HEK293T (cell line): ENCODE results near the gene LMX1A.

Experiments
- ARNT ChIP-seq: fragments of 450-650 bp; IDR thresholded peaks from 2 replicates; pipeline ENCODE4 v1.6.1; 2017; ENCODE audit warnings: mild to moderate bottlenecking
- BHLHE40 ChIP-seq: fragments of 450-650 bp; IDR thresholded peaks from 2 replicates; pipeline ENCODE4 v1.6.1; 2016; ENCODE audit warnings: mild to moderate bottlenecking, moderate library complexity, borderline replicate concordance
- CTBP1 ChIP-seq: fragments of 450-650 bp; IDR thresholded peaks from 2 replicates; pipeline ENCODE4 v1.6.1; 2016; ENCODE audit warnings: borderline replicate concordance
- FOXA1 ChIP-seq: fragments of 450-650 bp; IDR thresholded peaks from 2 replicates; pipeline ENCODE4 v1.6.1; 2016; ENCODE audit warnings: mild to moderate bottlenecking
- FOXK2 ChIP-seq: fragments of 450-650 bp; IDR thresholded peaks from 2 replicates; pipeline ENCODE4 v1.6.1; 2016; ENCODE audit warnings: mild to moderate bottlenecking
- FOXM1 ChIP-seq: fragments of 450-650 bp; IDR thresholded peaks from 2 replicates; pipeline ENCODE4 v1.6.1; 2017; ENCODE audit warnings: mild to moderate bottlenecking, borderline replicate concordance
- HDGF ChIP-seq: fragments of 450-650 bp; IDR thresholded peaks from 2 replicates; pipeline ENCODE4 v1.6.1; 2017; ENCODE audit warnings: antibody characterized with exemption, borderline replicate concordance
- SP1 ChIP-seq: fragments of 450-650 bp; IDR thresholded peaks from 2 replicates; pipeline ENCODE4 v1.6.1; 2017
- TARDBP ChIP-seq: fragments of 450-650 bp; IDR thresholded peaks from 2 replicates; pipeline ENCODE4 v1.6.1; 2016
- TF ChIP-seq, protein P1 (sequence below): fragments of 450-650 bp; IDR thresholded peaks from 2 replicates; pipeline ENCODE4 v1.6.1; 2016

DNA sequence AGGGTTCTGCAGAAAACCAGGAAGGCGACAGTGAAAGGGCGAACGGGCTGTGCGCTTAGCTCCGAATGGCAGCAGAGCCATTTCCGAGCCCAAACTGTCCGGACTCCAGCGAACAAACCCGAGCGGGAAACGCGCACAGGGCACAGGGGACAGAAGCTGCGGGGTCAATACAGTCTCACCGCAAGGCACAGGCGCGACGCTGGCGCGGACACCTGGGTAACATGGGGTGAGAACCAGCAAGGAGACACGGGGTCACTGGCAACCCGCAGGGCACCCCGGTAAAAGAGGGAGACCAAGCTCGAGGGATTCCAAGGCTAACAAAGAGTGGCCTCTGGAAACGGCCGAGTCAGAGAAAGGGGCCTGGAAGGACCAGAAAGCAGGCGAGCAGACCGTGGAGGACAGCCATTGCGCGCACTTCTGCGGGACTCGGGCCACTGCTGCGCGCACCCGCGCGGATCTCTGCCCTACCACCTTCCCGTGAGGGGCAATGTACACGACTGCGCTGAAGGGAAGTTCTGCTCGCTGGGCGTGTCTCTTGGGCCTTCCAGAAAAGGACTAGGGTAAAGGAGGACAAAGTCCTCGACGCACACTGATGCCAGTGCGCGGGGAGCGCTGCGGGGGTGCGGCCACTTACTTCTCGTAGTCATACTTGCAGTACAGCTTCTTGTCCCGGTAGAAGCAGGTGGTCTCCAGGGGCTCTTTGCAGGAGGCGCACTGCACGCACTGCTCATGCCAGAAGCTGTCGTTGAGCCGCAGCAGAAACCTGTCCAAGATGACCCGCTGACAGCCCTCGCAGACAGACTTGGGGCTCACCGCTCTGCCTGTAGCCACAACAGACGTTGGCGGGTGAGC is 3.8 kb downstream of the LMX1A start:
- TF ChIP-seq CTBP1 = no peak
- no peak for TF ChIP-seq FOXM1
- TF ChIP-seq SP1 = no peak
- no peak for TF ChIP-seq BHLHE40
- TF ChIP-seq, protein P1, sequence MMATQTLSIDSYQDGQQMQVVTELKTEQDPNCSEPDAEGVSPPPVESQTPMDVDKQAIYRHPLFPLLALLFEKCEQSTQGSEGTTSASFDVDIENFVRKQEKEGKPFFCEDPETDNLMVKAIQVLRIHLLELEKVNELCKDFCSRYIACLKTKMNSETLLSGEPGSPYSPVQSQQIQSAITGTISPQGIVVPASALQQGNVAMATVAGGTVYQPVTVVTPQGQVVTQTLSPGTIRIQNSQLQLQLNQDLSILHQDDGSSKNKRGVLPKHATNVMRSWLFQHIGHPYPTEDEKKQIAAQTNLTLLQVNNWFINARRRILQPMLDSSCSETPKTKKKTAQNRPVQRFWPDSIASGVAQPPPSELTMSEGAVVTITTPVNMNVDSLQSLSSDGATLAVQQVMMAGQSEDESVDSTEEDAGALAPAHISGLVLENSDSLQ = no peak
- TF ChIP-seq FOXK2 = no peak
- TF ChIP-seq ARNT = no peak
- TF ChIP-seq FOXA1 = no peak
- no peak for TF ChIP-seq HDGF
- TF ChIP-seq TARDBP = no peak
